NCI-H345 (cell line): Measurements from ENCODE around the gene SLC45A3.
A peak's percentile ranks its signal among the peaks of the same experiment; 100 is the strongest.
"Not testable (repeated sequence)": the region's sequence is repeated elsewhere in the genome, so short reads cannot be mapped to it uniquely, and the experiment has no call there.

Experiments used
- DNase-seq: peaks from one replicate; lab custom pipeline; 2025; lab: John Stamatoyannopoulos, UW

SLC45A3 gene, protein sequence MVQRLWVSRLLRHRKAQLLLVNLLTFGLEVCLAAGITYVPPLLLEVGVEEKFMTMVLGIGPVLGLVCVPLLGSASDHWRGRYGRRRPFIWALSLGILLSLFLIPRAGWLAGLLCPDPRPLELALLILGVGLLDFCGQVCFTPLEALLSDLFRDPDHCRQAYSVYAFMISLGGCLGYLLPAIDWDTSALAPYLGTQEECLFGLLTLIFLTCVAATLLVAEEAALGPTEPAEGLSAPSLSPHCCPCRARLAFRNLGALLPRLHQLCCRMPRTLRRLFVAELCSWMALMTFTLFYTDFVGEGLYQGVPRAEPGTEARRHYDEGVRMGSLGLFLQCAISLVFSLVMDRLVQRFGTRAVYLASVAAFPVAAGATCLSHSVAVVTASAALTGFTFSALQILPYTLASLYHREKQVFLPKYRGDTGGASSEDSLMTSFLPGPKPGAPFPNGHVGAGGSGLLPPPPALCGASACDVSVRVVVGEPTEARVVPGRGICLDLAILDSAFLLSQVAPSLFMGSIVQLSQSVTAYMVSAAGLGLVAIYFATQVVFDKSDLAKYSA

DNA sequence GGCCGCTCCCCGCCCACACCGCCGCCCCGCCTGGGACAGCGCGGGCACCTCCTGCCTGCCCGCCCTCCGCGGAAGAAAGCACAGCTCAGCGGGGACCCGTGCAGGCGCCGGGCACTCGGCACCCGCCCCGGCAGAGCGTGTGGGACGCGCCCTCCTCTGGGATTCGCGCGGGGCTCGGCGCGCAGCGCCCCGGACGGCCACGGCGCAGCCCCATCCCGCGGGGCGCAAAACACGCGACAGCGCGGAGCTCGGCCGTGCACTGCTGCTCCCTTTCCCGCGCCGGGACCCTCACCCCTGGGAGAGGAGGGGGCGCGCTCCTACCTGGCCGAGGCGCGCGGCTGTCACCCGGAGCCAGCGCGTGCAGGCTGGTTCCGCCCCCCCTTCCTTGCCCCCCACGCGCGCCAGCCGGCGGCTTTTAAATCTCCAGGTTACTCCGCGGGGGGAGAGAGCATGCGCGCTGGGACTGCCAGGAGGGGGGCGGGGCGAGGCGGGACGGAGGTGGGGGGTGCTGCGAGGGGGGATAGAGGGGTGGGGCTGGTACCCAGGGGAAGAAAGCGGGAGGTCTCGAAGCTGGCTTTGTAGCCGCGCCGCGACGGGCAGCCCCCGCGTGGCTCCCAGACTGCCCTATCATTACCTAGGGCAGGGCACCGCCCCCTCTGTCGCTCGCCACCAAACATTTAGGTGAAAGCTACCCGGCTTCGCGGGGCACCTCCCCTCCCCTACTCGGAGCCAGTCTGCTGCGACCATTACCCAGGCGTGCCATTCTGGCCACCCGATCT is at the start of gene SLC45A3:
Gene SLC45A3 (minus strand): TSS at position 437 of the 779 bp plus-strand sequence. CDS start 15,853 bp downstream, outside the sequence.
- peak; percentile 65 for DNase-seq

DNA sequence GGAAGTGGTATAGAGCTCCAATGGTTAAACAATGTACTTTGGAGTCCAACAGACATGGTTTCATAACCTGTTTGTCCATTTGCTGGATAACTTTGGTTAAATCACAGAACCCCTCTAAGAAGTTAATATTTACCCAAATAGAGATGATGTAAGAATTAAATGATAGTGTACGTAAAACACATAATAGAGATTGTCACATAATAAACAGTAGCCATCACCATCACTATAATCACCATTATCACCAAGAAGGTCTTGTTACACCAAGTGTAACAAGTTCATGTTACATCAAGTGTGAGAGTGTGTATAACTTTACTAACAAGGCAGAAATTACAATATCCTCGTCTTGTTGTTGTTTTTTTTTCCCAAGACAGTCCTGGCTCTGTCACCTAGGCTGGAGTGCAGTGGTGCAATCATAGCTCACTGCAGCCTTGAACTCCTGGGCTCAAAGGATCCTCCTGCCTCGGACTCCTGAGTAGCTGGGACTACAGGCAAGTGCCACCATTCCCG is 46.4 kb upstream of the SLC45A3 start:
- DNase-seq = no peak

DNA sequence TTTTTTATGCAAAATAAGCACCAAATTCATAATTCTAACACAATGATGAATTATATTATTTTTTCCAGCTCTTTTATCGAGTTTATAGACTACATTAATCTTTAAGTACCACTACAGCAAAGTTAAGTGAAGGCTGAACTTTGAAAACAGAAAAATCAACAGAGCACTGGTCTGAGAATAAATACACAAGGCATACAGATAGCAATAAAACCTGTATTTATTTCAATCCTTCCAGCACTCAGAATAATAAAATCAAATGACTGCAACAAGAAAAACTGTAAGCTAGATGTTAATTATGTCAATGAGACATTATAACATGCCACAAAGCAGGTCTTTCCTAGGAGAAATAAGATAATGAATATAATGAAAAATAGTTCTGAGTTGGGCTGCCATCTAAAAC is 45.2 kb upstream of the SLC45A3 start:
- no peak for DNase-seq

DNA sequence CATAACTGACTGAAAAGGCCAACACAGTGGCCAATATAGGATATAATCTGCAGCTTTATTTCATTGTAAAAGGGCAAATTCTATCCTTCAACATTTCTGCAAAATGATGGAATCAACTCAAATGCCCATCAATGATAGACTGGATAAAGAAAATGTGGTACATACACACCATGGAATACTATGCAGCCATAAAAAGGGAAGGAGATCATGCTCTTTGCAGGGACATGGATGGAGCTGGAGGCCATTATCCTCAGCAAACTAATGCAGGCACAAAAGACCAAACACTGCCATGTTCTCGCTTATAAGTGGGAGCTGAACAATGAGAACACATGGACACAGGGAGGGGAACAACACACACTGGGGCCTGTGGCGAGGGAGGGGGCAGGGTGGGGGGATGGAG is 40.4 kb upstream of the SLC45A3 start:
- DNase-seq = not testable (repeated sequence)

DNA sequence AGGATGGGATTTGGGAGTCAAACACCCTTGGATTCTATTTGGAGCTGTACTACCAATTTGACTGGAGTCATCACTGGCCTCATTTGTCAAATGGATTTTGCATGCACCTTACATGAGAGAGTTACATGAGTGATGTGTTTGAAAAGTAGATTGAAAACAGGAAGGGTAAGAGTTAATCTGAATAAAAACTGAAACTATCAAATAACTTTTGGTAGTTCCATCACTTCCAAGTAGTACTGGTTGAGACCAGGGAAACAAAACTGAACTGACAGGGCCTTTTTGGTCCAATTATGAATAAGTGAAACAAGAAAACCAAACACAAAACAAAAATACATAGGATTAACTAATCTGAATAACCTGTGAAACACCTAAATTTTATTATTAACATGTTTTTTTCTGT is 39.5 kb upstream of the SLC45A3 start:
- no peak for DNase-seq

DNA sequence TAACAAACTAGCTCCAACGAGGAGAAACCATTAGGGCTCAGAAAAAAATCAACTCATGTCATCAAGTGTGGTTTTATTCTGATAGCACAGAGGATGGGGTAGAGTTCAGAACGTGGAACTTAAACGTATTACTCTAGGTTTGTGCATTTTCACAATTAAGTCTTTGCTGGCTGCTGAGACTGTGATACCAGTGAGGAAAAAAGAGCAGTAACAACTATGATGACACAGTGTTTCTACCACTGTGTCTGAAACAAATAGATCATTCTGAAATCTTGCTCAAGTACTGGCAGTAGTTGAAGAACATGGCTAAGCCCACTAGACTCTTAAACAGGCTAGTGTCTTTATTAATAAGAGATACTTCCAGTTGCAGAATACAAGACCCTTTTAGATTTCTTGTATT is 38.7 kb upstream of the SLC45A3 start:
- DNase-seq = no peak

DNA sequence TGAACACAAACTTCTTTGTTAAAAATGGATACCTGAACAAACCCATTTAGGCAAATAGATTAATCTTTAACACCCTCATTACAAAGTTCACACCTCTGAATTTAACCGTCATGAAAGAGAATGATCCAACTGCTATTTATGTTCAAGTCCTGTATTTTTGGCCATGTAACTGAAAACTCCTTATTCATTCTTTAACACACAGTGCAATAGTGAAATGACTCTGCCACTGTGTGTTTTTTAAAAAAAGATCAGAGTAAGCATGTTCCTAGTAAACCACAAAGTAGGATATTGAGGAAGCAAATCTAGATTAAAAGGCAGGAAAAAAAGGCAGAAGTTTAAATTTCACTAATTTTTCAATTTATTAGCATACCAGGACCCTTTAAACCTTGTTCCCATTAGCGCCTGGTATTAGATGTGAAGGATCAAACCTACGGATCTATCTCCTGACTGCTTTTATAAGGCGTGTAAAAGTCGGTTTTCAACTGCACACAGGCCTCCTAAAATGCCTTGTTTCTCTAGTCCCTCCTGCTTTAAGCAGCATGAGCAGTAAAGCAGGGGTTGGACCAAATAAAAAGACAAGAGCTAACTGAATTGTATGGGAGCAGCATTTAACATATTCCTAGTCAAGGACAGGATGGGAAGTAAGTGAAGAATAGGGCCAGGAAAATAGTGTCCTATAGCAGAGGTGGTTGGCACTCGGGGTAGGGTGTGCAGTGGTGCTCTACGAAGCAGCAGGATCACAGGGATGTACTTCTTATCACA is 36.2 kb upstream of the SLC45A3 start:
- no peak for DNase-seq

DNA sequence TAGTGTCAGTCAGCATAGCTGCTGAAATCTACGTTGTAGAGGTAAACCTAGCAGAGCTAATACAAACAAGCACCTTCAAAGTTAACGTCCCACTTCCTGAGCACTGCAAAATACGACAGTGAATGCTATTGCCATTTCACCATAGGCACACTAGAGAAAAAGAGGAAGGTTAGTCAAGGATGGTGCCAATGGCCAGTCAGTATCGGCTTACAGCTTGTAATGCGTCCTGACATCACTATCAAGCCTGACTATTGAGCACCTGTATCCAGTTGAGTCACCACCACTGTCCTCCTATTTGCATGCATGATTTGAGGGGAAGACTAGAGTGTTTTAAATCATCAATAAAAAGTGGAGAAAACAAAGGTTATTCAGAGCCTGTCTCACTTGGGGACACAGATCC is 35.3 kb upstream of the SLC45A3 start:
- DNase-seq = no peak

DNA sequence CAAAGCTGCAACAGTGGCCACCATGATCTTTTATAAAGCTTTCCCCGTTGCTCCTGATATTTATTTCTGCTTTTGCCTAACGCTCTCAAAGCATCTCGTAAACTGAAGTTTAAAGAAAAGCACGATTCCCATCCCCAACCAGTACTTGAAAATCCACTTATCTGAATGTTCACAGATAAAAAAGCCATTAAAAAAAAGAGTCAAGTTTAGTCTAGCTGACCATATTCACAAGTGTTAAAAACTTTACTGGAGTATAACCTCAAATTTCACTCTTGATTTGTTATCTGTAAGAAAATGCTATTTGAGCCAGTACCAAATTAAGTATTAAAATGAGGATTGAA is 34.6 kb upstream of the SLC45A3 start:
- no peak for DNase-seq

DNA sequence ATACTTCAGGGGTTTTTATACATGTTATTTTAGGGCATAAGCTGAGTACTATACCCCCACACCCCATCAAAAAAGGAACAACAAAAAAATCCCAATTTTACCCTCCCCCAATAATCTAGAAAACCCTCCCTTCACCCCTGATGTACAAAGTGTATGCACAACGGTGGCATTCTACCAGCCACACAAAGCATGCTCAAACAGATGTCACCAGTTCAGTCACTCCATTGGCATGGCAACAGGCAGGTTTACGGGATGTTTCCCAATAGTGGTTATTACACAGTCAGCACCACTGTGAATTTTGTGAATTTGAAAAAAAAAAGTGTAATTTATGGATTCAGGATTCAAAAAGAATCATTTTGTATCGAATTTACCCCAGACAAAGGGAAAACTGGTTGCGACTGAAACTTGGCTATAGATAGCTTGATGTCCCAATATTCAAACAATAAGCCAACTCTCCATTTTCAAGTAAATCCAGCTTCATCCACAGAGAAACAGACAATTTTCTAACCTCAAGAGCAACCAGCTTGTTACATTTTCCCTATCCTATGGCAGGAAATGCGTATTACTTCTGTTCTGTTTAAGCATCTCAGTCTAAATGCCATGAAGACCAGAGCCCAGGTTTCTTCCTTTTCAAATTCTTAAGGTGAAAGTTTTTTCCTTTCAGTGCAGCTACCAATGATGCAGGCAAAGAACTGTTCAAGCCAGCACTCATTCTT is 34.0 kb upstream of the SLC45A3 start:
- DNase-seq = no peak

DNA sequence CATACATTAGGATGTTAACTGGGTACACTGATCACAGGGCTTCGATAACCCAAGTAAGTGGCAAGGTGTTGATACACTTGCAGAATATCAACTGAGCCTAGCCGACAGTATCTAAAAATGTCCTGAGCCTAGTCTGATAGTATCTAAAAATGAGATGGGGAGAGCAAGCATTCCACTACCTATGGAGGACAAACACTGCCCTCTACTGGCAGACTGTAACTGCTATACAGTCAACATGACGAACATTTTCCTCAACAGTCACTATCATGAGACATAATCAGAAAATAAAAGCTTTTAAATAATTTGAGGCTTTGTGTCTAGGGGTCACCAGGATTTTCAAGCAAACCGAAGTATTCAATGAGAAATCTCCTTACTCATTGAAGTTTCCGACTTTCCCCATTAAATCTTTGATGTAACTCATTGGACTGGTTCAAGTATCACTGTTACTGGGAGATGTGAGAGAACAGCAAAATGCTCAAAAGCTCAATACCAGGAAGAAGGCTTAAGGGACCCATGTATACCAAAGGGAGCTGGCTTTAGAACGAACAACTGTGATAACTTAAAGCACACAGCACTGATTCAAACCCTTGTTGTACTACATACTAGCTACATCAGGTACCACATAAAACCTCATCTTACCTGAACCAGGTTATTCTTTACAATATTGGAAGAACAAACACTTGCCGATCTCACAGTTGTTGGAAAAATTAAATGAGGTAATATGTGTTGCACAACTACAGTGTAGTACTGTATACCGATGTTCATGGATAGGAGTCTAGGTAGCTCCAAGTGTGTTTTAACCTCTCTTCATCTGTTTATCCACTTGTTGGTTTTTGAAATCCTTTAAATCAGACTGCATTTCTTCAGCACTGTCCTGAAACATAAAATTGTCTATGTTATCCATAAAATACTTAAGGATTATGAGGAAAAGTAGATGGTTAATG is 31.1 kb upstream of the SLC45A3 start:
- DNase-seq = peak; percentile 71

DNA sequence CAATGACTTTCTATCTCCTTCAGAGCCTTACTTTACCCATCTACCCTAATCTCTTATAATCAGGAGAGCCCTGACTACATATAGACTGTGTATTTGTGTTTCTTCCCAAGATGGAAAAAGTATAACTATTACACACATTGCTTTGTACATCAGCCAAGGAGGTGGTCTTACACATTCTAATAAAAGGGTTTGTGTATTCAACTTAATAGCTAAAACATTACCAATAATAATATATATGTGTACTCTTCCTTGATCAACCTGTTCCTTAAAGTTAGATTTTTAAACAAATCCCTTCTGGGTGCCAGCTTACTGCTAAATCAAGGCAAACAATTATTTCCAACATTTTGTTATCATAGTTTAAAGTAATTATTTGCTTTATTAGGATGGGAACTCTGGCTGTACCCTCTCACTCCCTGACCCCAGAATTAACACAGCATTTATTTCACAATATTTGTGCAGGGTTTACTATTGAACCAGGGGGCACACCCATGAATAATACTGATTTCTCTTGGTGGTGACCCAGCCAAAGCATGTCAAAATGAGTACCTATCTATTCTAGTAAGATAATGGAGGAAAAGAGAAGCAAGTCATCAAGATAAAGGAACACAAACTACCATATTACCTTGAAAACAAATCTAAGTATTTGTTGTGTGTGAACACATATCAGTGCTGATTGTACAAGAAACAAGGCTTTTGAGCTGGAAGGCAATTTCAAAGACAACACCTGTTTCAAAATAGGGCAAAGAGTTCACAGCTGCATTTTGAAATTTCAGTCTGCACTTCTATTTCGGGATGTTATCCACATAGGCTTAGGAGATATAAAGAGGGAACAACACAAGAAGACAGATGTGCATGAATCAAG is 30.1 kb upstream of the SLC45A3 start:
- no peak for DNase-seq

DNA sequence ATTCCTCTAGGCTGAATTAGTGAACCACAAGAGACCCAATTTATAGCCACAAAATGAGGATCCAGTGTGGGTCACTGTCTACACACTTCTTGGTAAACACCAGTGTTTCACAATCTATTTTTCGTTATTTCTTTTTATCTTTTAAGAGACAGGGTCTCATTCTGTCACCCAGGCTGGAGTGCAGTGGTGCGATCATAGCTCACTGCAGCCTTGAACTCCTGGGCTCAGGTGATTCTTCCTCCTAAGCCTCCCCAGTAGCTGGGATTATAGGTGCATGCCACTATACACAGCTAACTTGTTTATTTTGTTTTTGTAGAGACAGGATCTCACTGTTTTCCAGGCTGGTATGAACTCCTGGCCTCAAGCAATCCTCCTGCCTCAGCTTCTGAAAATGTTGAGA is 29.3 kb upstream of the SLC45A3 start:
- DNase-seq = no peak

DNA sequence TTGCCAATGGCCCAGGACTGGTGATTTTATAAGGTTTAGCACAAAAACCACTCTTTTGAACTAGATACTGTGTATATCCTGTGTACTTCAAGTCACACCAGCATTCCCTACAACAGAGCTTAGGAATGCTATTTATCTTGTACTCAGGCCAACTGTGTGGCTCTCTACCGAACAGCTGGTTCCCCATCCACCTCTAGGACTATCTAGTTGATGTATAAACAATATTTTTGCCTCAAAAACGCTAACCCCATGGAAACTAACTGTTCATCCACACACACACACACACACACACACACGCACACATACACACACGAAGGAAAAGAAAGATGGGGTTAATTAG is 28.7 kb upstream of the SLC45A3 start:
- DNase-seq = no peak

DNA sequence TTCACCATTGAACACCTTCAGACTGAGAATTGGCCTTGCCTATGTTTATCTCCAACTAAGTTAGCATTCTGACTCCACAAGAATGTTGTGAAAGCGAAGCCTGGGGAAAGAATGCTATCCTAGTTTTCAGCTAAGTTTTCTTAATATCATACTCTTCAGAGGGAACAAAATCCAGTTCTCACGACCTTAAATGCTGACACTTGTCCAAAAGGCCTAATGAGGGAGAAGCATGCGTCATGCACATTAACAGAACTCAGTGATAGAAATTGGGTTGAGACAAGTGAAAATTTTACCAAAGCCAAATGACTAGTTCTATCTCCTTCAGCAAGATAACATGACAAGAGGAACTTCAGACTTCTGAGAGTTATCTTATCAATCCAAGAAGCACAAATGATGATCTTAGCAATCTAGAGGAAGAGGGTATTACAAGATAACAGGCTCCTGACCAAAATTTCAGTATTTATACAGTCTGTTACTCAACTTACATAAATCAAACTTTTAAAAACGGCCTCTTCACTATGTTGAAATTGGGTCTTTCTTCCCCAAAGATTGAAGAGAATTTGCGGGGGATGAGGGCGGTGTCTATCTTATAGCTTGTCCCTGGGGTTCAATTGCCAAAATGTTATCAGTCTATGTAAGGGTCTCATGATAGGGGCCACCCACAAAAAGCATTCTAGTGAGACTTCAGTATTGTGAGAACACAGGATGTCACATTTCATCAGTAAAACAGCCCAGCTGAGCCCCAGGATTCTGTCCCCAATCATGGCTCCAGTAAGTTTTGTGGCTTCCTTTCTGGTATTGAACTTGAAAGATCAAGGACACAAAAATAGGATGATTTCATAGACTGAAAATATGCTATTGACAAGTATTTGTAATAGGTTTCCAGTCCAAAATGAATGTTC is 26.5 kb upstream of the SLC45A3 start:
- no peak for DNase-seq

DNA sequence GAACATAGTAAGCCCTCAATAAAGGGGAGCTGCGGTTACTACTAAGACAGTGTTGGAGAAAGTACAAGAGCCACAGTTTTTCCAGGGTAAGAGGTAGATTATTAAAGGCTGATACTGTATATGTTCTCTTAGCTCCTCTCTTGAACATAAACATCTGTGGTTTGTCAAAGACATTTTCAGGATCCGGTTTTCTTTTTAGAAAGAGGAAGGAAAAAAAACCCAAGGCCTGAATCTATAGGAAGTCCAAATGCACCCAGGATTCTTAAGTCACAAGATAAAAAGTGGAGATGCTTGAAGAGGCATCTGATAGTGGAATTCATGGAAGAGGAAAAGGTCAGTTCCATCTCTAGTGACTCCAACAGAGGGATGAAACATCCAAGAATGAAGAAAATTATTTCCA is 24.6 kb upstream of the SLC45A3 start:
- DNase-seq = no peak

DNA sequence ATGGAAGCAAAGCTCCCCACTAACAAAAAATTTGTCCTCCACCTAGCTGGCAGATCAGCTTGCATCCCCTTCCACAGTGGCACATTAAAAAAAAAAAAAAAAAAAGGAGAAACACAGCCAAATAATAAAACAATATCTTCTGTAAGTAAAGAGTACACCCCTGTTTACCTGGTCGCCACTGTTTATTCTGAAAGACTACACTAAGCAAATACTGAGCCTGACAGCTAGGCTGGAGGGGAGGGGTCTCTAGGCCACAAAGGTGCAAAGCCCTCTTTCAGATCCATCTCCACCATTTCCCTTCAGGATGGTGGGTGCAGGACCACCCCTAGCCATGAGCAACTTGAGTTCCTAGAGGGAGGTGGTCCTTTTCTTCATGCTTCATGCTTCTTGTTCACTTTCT is 22.8 kb upstream of the SLC45A3 start:
- peak; percentile 48 for DNase-seq

DNA sequence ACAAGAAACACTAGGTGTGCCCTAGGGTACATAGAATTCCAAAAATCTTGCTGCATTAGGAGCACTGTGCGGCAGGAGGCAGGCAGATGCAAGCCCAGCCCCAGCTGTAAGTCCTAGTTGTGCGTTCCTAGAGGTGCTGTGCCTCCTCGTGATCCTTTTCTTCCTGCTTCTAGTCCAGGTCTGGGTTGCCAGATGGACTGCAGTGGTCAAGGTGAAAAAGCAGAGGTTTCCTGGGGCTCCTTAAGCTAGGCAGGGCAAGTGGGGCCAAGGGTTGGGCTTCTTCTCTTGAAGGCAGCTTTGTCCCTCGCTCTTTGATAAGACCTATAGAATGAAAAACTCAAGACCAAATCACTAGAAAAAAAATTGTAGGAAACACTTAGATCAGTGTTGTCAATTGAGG is 21.6 kb upstream of the SLC45A3 start:
- DNase-seq = no peak

DNA sequence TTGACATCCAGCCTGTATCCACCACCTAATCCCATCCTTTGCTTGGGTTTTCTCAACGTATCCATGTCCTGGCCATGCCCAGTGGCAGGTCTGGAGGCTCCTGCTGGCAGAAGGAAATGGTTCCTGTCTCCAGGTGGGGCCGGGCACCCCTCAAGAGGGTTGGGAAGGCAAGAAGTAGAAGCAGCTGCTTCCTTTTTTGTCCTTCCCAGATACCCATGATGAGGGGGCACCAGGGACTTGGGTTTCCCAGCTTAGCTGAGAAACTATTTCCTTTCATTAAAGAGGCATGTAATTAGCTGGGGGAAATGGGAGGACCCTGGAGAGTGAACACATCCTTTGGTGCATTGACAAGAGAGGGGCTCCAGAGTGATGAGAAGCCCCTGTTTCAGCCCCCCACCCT is 21.1 kb upstream of the SLC45A3 start:
- no peak for DNase-seq
